ENCODE data around the gene LIMS1. TPM values are rescaled to one million over a fixed set of nuclear protein-coding genes. Genes with fewer than 3 reads are reported as not detected.

Gene LIMS1
- total and polyA plus RNA-seq, 2 experiments from 2014 or later, result 28.6 to 36.9 TPM

- TF ChIP-seq EZH2phosphoT487 (IDR thresholded peaks at IDR 0.05; ENCODE audit: unreplicated experiment), result no peak
These were observed 26.1 kb downstream of the LIMS1 start (continued) for GRCh38 chr2:108560241-108560811.

GRCh38 chr2:108560895-108561530 lies 26.7 kb downstream of the LIMS1 start:
- Mint-ChIP-seq H3K27me3 (ENCODE audit: insufficient read depth, low read depth, poor library complexity) (no peaks in the 10 kb centered on the region), H3K4me3 (no peak overlapping the region), H3K27ac (no peak overlapping the region), H3K36me3 (ENCODE audit: low read depth) (no peaks in the 10 kb centered on the region), H3K9me3 (no peaks in the 10 kb centered on the region), H3K4me1 (peaks cover 10% of the 10 kb centered on the region)
- H3K4me2 ChIP-seq, result no peak overlapping the region
- no peaks in the 10 kb centered on the region for H3K27me3 ChIP-seq (ENCODE audit: insufficient read depth)
- H3K9me2 ChIP-seq (ENCODE audit: insufficient read depth), result no peaks in the 10 kb centered on the region
- H3K4me3 ChIP-seq, result no peak overlapping the region
- TF ChIP-seq ETS1 (IDR thresholded peaks at IDR 0.05) (no peak), EZH2phosphoT487 (IDR thresholded peaks at IDR 0.05; ENCODE audit: unreplicated experiment) (no peak), POLR2AphosphoS5 (IDR thresholded peaks at IDR 0.05; ENCODE audit: low read depth) (no peak), ZNF114 (CRISPR knock-in tag; IDR thresholded peaks at IDR 0.05) (no peak), ZNF331 (CRISPR knock-in tag; IDR thresholded peaks at IDR 0.05; ENCODE audit: low read depth) (no peak), NANOG (IDR thresholded peaks at IDR 0.05; ENCODE audit: borderline replicate concordance) (no peak)
- DNase-seq (ENCODE audit: low spot score) (no peak), ATAC-seq (no peak)
- H4K20me1 ChIP-seq (replicated peaks; ENCODE audit: insufficient read depth), result 0 out of 2 replicates have a peak, but pooled peaks cover 3% of the 10 kb centered on the region
- 0 out of 2 replicates have a peak, but pooled peaks cover 3% of the 10 kb centered on the region for H3F3A ChIP-seq (replicated peaks; ENCODE audit: low read depth)
- H3K36me3 ChIP-seq (ENCODE audit: insufficient read depth), result no peaks in the 10 kb centered on the region
- peaks cover 11% of the 10 kb centered on the region for H3K4me1 ChIP-seq (ENCODE audit: insufficient read depth)
- H3K79me2 ChIP-seq (replicated peaks; ENCODE audit: insufficient read depth), result peaks cover 58% of the 10 kb centered on the region
- no peak overlapping the region for H3K27ac ChIP-seq (ENCODE audit: low read depth)
- no peak overlapping the region for H2AFZ ChIP-seq

- Mint-ChIP-seq H3K27ac (no peak overlapping the region), H3K9me3 (no peaks in the 10 kb centered on the region), H3K4me3 (no peak overlapping the region), H3K27me3 (ENCODE audit: insufficient read depth, low read depth, poor library complexity) (no peaks in the 10 kb centered on the region), H3K4me1 (peaks cover 10% of the 10 kb centered on the region), H3K36me3 (ENCODE audit: low read depth) (no peaks in the 10 kb centered on the region)
- Histone ChIP-seq H3K9me2 (ENCODE audit: insufficient read depth) (no peaks in the 10 kb centered on the region), H3F3A (replicated peaks; ENCODE audit: low read depth) (no peaks in the 10 kb centered on the region), H3K4me2 (no peak overlapping the region), H3K4me3 (no peak overlapping the region), H3K4me1 (ENCODE audit: insufficient read depth) (peaks cover 11% of the 10 kb centered on the region), H3K27me3 (ENCODE audit: insufficient read depth) (no peaks in the 10 kb centered on the region), H3K36me3 (ENCODE audit: insufficient read depth) (no peaks in the 10 kb centered on the region), H3K27ac (ENCODE audit: low read depth) (no peak overlapping the region), H4K20me1 (replicated peaks; ENCODE audit: insufficient read depth) (0 out of 2 replicates have a peak, but pooled peaks cover 3% of the 10 kb centered on the region), H2AFZ (no peak overlapping the region), H3K79me2 (replicated peaks; ENCODE audit: insufficient read depth) (peaks cover 58% of the 10 kb centered on the region)
- ATAC-seq (no peak), DNase-seq (ENCODE audit: low spot score) (no peak)
- TF ChIP-seq EZH2 (IDR thresholded peaks at IDR 0.05; ENCODE audit: low read depth, unreplicated experiment) (no peak), ETS1 (IDR thresholded peaks at IDR 0.05) (no peak), JUNB (IDR thresholded peaks at IDR 0.05; ENCODE audit: unreplicated experiment) (no peak)
These were observed 28.0 kb downstream of the LIMS1 start for GRCh38 chr2:108562274-108562673.

Data from GM23338 (cell line).